H7 (cell line): ENCODE measurements around the gene RIN3. TPM values are rescaled to one million over a fixed set of nuclear protein-coding genes. Genes with fewer than 3 reads are reported as not detected.
"Not testable (repeated sequence)": the region's sequence is repeated elsewhere in the genome, so short reads cannot be mapped to it uniquely, and the experiment has no call there.

Experiments used
- DNase-seq: peaks from one replicate; pipeline ENCODE4 v3.0.0; 2012
- H3K27me3 ChIP-seq: 2 replicates; pipeline ENCODE4 v1.6.0; 2011; ENCODE audit warnings: mild to moderate bottlenecking, low read length; ENCODE audit not compliant: control insufficient read depth, insufficient read depth
- H3K36me3 ChIP-seq: replicated peaks from 2 replicates; pipeline ENCODE4 v1.5.1; 2011; ENCODE audit warnings: low read length; ENCODE audit not compliant: control insufficient read depth, insufficient read depth
- H3K4me3 ChIP-seq: 2 replicates; pipeline ENCODE4 v1.5.1; 2011; ENCODE audit warnings: low read depth, mild to moderate bottlenecking, control low read depth, low read length, moderate library complexity; ENCODE audit not compliant: insufficient read depth
- total RNA-seq: library from RNA; depleted of rRNA; stranded (reverse); fragments of >200 nt; shearing (Covaris generic); gene quantifications from 2 replicates; pipeline ENCODE4 v1.2.3, GENCODE V29; 2014

RIN3 gene
- total RNA-seq, 1 experiment from 2014 or later, result 0.76 TPM

DNA sequence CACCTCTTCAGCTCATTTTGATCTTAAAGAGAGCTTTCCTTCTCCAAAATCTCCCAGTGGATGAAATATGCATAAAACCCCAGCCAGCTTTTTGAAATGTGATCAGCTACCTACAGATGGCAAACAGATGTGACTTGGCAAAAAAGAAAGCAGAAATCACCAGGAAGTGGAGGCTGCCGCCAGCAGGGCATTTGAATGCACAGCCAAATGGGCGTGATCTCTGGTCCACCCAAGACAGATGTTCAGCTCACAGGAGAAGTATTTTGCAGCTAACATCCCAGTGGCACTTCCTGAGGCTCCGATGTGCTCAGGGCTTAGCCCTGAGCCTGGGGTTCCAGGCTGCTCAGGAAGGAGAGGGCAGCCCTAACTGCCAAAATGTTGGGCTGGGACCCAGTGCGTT lies 156.6 kb downstream of the RIN3 start:
- Histone ChIP-seq H3K36me3 (no peaks in the 10 kb centered on the region), H3K27me3 (no peaks in the 10 kb centered on the region), H3K4me3 (no peak overlapping the region)
- no peak for DNase-seq

DNA sequence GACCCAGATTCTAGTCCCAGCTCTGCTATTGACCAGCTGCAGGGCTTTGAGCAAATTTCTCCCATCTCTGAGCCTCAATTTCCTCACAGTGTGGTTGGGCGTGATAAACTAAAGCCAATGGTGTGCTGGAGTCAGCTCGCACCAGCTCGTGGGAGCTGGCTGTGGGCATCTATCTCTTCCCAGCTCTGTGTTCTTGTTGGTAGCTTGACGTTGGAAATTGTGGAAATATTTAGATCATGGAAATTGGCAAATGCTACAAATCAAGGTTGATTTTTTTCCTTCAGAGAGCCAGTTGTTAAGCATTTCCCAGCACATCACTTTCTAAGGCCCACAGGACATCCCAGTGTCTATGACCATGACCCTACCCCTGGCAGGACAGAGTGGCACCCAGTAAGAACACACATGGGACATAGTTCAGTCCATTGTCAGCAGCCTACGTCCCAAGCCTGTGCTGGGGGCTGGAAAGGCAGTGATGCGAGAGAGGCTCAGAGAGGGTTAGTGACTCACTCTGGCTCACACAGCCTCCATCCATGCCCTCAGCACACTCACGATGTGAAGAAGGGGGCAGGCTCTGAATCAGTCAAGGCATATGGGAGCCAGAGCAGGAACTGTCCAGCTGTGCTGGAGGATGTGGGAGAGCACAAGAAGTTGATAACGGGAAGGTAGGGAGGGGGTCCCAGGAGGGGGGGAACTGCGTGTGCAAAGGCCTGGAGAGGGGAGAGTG lies 157.2 kb downstream of the RIN3 start:
- no peaks in the 10 kb centered on the region for H3K27me3 ChIP-seq
- H3K36me3 ChIP-seq, result no peaks in the 10 kb centered on the region
- DNase-seq, result no peak
- H3K4me3 ChIP-seq, result no peak overlapping the region

DNA sequence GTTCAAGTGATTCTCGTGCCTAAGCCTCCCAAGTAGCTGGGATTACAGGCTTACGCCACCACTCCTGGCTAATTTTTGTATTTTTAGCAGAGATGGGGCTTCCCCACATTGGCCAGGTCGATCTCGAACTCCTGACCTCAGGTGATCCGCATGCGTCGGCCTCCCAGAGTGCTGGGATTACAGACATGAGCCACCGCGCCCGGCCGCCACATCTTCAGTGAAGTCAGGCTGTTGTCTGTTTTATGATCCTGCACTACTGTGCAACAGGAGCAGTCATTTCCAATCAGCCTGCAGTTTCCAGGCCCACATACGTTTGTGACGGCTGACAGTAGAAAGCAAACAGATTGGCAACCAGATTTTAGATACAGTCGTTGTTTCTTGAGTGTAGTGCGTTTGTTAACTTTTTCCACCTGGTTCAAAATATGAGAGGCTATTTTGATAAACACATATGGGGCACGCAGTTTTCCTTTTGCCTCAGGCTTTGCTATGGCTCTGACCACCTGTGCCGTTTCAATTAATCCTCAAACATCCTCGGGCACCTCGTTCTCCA lies 160.1 kb downstream of the RIN3 start:
- DNase-seq, result no peak
- no peaks in the 10 kb centered on the region for H3K27me3 ChIP-seq
- no peak overlapping the region for H3K4me3 ChIP-seq
- no peaks in the 10 kb centered on the region for H3K36me3 ChIP-seq

DNA sequence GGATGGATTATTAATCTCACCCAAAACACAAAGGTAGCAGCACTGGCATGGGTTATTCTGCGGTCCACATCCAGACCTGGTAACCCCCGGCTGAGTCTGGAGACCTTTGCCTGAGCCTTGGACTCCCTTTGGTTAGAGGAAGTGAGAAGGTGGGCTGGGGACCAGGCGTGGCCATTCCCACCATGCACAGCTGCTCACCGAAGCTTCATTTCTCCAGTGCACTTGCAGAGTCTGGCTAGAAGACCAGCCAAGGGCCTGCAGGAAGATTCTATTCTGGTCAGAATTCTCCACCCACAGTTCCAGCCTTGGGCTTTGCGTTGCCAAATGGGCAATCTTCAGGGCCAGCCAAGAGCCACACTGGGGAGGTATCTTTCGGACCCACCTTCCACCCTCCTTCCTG lies 161.8 kb downstream of the RIN3 start:
- Histone ChIP-seq H3K27me3 (no peaks in the 10 kb centered on the region), H3K4me3 (no peak overlapping the region), H3K36me3 (no peaks in the 10 kb centered on the region)
- no peak for DNase-seq

DNA sequence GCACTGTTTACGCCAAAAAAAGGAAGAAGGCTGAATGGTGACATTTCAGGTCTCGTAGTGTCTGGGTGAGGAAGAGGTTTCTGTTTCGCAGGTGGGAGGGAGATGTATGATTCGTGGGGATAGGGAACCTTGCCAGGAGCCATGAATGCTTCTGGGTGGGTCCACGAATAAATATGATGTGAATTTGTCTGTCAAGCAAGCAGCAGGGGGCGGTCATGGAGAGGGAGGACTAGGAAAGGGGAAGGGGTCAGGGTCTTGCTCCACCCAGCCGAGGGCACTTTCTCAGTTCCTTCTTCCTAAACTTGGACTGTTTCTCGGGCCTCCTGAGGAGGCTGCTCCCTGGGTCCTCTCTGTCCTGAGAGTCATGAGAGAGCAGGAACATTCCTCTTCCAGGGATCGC lies 162.4 kb downstream of the RIN3 start:
- H3K4me3 ChIP-seq, result no peak overlapping the region
- no peaks in the 10 kb centered on the region for H3K36me3 ChIP-seq
- no peaks in the 10 kb centered on the region for H3K27me3 ChIP-seq
- no peak for DNase-seq

DNA sequence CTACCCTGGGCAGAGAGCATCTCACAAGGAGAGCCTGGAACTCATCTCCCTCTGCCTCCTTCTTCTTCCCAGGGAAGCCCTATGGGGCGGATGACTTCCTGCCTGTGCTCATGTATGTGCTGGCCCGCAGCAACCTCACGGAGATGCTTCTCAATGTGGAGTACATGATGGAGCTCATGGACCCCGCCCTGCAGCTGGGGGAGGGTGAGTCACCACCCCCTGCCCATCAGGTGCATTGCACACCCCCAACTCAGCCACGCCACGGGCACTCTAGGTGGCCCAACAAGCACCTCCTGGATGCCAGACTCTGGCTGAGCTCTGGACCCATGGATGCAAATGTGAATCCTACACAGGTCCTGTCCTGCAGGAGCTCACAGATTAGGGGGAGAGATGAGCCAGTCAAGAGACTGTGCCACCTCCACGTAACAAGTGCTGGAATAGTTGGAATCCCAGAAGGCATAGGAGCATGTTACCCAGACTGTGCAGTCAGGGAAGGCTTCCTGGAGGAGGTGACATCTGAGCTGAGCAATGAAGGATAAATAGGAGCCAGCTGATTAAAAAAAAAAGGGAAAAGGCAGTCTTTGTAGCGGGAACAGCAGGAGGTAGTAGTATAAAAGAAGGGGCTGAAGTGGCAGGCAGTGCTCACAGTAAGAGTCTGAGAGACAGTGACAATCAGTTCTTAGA lies 163.0 kb downstream of the RIN3 start:
- H3K4me3 ChIP-seq, result no peak overlapping the region
- H3K27me3 ChIP-seq, result no peaks in the 10 kb centered on the region
- no peak for DNase-seq
- H3K36me3 ChIP-seq, result no peaks in the 10 kb centered on the region

DNA sequence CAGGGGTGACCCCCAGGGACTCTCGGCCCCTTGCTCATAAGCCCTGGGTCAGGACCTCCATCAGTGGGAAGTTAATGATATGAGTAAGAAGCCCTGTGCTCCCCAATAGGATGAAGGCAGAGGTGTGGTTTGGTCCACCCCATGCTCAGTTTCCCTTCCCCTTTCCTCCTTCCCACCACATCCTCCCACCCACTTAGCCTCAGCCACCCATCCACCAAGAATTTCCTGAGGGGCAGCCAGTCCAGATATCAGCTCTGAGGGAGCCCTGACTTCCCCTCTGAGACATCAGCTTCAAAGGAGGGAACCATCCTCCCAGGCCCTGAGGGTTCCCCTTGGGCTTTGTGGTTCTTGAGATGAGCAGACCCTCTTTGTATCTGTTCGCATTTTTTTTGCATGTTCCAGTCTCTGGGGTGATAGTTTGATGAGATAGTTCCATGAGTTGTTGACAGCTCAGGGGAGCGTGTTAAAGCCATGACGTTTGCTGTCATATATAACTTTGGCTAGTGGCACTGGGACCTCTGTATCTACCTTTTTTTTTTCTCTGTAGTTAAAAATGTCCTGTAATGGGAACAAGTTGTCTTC lies 163.6 kb downstream of the RIN3 start:
- H3K36me3 ChIP-seq, result no peaks in the 10 kb centered on the region
- no peaks in the 10 kb centered on the region for H3K27me3 ChIP-seq
- DNase-seq, result no peak
- no peak overlapping the region for H3K4me3 ChIP-seq

DNA sequence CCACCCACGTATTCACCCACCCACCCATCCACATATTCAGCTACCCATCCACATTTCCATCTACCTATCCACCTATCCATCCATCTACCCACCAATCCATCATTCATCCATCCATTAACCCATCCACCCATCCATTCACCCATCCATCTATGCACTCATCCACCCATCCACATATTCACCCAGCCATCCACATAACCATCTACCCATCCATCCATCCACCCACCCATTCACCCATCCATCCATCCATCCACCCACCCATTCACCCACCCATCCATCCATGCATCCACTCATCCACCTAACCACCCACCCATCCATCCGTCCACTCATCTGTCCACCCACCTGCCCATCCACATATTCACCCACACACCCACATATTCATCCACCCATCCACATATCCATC lies 164.4 kb downstream of the RIN3 start:
- H3K4me3 ChIP-seq, result no peak overlapping the region
- H3K27me3 ChIP-seq, result no peaks in the 10 kb centered on the region
- DNase-seq, result no peak
- H3K36me3 ChIP-seq, result no peaks in the 10 kb centered on the region

DNA sequence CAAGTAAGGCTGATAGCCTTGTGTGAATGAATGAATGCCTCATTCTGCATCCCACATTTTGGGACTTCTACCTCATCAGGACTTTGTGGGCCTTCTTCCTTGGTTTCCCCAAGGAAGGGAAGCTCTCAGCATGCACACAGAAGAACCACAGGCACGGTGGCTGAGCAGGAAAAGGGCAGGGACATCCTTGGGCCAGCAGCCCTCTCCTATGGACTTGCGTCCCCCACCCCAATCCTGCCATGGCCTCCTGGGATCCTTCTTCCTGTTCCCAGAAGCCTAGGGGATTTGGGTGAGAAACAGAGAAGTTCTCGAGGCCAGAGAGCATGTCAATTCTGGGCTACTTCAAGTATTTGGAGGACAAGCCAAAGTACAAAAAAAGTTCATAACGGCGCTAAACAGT lies 165.2 kb downstream of the RIN3 start:
- DNase-seq, result no peak
- no peaks in the 10 kb centered on the region for H3K27me3 ChIP-seq
- H3K4me3 ChIP-seq, result no peak overlapping the region
- H3K36me3 ChIP-seq, result no peaks in the 10 kb centered on the region

DNA sequence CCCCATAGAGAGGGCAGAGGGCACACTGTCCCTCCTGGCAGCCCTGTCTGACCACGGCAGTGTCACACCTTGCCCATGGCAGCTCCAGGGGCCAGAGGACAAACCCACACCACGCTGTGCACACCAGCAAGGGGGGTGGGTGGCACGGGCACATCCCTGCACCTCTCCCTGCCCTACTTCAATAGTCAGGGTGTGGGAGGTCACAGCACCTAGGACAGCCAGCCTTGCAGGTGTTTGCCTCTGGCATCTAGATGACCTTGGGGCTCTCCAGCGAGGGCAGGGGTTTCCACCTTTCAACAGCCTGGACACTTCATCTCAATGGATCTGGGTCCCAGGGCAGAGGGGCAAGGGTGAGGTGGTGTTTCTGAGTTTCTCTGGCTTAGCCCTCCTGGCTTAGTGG lies 165.7 kb downstream of the RIN3 start:
- H3K36me3 ChIP-seq, result no peaks in the 10 kb centered on the region
- H3K4me3 ChIP-seq, result no peak overlapping the region
- H3K27me3 ChIP-seq, result no peaks in the 10 kb centered on the region
- DNase-seq, result no peak

DNA sequence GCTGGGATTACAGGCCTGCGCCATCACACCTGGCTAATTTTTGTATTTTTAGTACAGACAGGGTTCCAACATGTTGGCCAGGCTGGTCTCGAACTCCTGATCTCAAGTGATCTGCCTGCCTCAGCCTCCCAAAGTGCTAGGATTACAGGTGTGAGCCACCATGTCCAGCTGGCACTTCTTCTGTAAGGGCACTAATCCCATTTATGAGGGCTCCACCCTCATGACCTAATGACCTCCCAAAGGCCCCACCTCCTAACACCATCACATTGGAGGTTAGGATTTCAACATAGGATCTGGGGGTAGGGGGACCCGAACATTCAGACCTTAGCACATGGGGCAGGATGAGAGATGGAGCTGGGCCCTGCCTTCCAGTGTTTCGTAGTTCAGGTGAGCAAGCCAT lies 166.7 kb downstream of the RIN3 start:
- not testable (repeated sequence) for H3K27me3 ChIP-seq, H3K4me3 ChIP-seq, H3K36me3 ChIP-seq, DNase-seq

DNA sequence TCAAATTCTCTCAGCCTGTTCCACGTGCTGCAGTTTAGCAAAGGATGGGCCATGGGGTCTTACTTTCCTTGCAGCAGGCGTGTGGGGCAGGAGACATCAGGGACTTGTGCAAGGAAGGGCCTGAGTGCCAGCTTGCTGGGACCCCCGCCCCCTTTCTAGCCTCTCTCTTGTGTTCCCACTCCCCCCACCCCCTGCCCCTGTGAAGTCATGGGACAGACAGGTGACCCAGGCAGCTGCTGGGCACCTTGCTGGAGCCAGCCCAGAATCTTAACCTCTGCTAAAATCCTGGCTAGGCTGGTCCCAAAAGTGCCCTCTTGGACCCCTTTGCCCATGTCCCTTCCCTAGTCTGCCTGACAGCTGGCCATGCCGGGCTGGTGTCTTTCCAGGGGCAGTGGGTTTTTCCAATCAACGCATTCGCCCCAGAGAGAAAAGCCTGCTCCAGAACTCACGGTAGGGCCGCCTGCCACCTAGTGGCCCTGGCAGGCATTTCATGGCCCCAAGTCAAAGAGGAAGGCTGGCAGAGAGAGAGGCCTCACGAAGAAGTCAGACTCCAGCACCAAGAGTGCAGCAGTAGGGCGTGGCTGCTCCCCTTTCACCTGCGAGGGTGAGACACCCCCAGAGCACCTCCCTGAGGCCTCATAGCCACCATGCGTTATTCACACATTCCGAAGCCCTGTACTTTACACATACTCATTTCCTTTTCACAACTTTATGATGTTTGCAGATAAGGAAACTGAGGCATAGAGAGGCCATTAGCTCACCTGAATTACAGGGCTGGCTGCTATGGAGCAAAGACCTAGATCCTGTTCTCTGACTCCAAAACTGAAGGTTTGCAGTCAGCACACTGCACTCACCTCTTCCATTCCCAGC lies 167.4 kb downstream of the RIN3 start:
- DNase-seq, result peak; percentile 93
- no peak overlapping the region for H3K4me3 ChIP-seq
- H3K36me3 ChIP-seq, result no peaks in the 10 kb centered on the region
- H3K27me3 ChIP-seq, result no peaks in the 10 kb centered on the region

DNA sequence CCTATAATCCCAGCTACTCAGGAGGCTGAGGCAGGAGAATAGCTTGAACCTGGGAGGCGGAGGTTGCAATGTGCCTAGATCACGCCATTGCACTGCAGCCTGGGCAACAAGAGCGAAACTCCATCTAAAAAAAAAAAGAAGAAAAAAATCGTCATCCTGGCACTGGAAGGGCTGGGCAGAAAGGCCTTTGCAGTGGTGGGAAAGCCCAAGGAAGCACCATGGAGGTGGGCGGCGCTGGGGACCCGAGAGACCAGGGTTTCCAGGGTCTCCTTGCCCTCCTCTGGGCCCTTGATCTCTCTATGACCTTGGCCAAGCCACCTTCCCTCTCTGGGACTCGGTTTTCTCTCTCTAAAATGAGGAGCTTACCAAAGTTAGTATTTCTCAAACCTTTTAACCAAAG lies 169.5 kb downstream of the RIN3 start:
- H3K36me3 ChIP-seq, result no peaks in the 10 kb centered on the region
- DNase-seq, result no peak
- peaks cover 13% of the 10 kb centered on the region for H3K27me3 ChIP-seq
- H3K4me3 ChIP-seq, result no peak overlapping the region

DNA sequence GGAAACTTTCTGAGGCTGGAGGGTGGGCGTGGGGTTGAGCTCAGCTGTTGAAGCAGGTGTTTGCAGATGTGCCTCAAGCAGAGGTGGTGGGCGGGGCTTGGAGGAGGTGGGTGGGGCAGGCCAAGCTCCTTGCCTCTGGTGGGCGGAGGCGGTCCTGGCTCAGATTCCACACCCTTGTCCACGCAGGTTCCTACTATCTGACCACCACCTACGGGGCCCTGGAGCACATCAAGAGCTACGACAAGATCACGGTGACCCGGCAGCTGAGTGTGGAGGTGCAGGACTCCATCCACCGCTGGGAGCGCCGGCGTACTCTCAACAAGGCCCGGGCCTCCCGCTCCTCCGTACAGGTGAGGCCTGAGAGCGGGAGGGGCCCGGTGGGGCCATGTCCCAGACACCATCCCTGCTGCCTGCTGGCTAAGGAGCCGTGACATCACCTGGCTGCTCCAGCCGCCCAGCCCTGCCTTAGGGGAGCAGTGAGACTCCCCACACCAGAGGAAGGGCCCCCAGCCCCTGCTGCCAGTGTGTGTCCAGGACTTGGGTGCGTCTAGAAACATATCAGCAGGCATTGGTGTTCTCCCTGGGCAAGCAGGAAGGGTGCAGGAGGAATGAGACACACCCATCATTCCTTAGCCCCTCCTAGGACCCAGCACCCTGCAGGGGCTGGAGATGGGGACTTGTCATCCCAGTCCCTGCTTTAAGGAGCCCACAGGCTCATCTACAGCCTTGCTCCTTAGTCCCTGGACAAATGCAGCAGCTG lies 171.4 kb downstream of the RIN3 start:
- Histone ChIP-seq H3K27me3 (peaks cover 19% of the 10 kb centered on the region), H3K36me3 (no peaks in the 10 kb centered on the region), H3K4me3 (no peak overlapping the region)
- peak; percentile 83 for DNase-seq
